Keratinocyte (primary cell): Measurements from ENCODE around the gene DDX5. TPM values are rescaled to one million over a fixed set of nuclear protein-coding genes. Genes with fewer than 3 reads are reported as not detected.

Source experiments
- DNase-seq: peaks from one replicate; pipeline ENCODE4 v3.0.0-alpha.2; 2011; ENCODE audit warnings: low read depth, missing footprints, low spot score
- FAIRE-seq: peaks from 2 replicates; lab custom pipeline; 2011; peaks lifted over from hg19 to GRCh38; lab: Jason Lieb, UNC
- H2AFZ ChIP-seq: 2 replicates; pipeline ENCODE4 v1.6.0; 2012; ENCODE audit warnings: low read length, control low read depth, inconsistent platforms; ENCODE audit not compliant: control insufficient read depth
- H3K27ac ChIP-seq: 2 replicates; pipeline ENCODE4 v1.5.1; 2011; ENCODE audit warnings: low read length; ENCODE audit not compliant: control insufficient read depth, insufficient read depth
- H3K27me3 ChIP-seq: 3 replicates; pipeline ENCODE4 v1.6.0; 2011; ENCODE audit warnings: low read length; ENCODE audit not compliant: control insufficient read depth, insufficient read depth; ENCODE audit errors: extremely low read depth
- H3K36me3 ChIP-seq, 2 experiments: 2 replicates in 1 of 2; 3 replicates in 1 of 2; pipeline ENCODE4 v1.5.1; 2011; ENCODE audit warnings: low read length in 2 of 2, mild to moderate bottlenecking in 1 of 2; ENCODE audit not compliant: control insufficient read depth in 2 of 2, insufficient read depth in 2 of 2; ENCODE audit errors: extremely low read depth in 1 of 2
- H3K4me1 ChIP-seq: 3 replicates; pipeline ENCODE4 v1.5.1; 2011; ENCODE audit warnings: low read length; ENCODE audit not compliant: control insufficient read depth, insufficient read depth; ENCODE audit errors: extremely low read depth
- H3K4me2 ChIP-seq: 3 replicates; pipeline ENCODE4 v1.6.0; 2011; ENCODE audit warnings: low read depth, low read length; ENCODE audit not compliant: control insufficient read depth, insufficient read depth; ENCODE audit errors: extremely low read depth
- H3K4me3 ChIP-seq, 3 experiments: fragments of 200-600 bp in 1 of 3; sonication (generic) in 1 of 3; 2 replicates in 2 of 3; 3 replicates in 1 of 3; pipeline ENCODE4 v1.5.1; 2011 to 2016; ENCODE audit warnings: low read length in 3 of 3, mild to moderate bottlenecking in 3 of 3, control low read depth in 2 of 3, inconsistent platforms in 1 of 3, low read depth in 1 of 3, mixed read lengths in 1 of 3, mixed run types in 1 of 3, moderate library complexity in 1 of 3; ENCODE audit not compliant: control insufficient read depth in 2 of 3, insufficient read depth in 2 of 3; ENCODE audit errors: extremely low read depth in 1 of 3
- H3K79me2 ChIP-seq: 2 replicates; pipeline ENCODE4 v1.6.0; 2012; ENCODE audit warnings: low read length; ENCODE audit not compliant: control insufficient read depth, insufficient read depth
- H3K9ac ChIP-seq: 3 replicates; pipeline ENCODE4 v1.6.0; 2011; ENCODE audit warnings: low read length; ENCODE audit not compliant: control insufficient read depth, insufficient read depth; ENCODE audit errors: extremely low read depth
- H3K9me1 ChIP-seq: 3 replicates; pipeline ENCODE4 v1.6.0; 2011; ENCODE audit warnings: low read length; ENCODE audit not compliant: control insufficient read depth, insufficient read depth; ENCODE audit errors: extremely low read depth
- H3K9me3 ChIP-seq: 2 replicates; pipeline ENCODE4 v1.5.1; 2012; ENCODE audit warnings: low read depth, low read length; ENCODE audit not compliant: control insufficient read depth
- H4K20me1 ChIP-seq: 3 replicates; pipeline ENCODE4 v1.6.0; 2011; ENCODE audit warnings: low read length; ENCODE audit not compliant: control insufficient read depth, insufficient read depth; ENCODE audit errors: extremely low read depth
- EZH2 ChIP-seq: IDR thresholded peaks from one replicate; pipeline ENCODE4 v1.6.1; 2012; ENCODE audit warnings: inconsistent platforms, mild to moderate bottlenecking, low read length, moderate library complexity
- dilution Hi-C: fragments of 300-500 bp; cut with MboI; formaldehyde crosslinking; loops from one replicate; pipeline ENCODE4 v1.7.0; 2020; ENCODE audit warnings: low sequenced_read_pairs; ENCODE audit not compliant: extremely low pct_ligation_motif_present
- polyA plus RNA-seq, 5 experiments: library from polyadenylated mRNA; depleted of rRNA in 3 of 5; stranded (reverse) in 3 of 5; stranded (forward) in 1 of 5; unstranded in 1 of 5; fragments of >200 nt; gene quantifications; 1 replicate in 1 of 5; 2 replicates in 3 of 5; 3 replicates in 1 of 5; pipeline versions ENCODE4 v1.2.1 to v1.2.3, GENCODE V29; 2011 to 2012; ENCODE audit warnings: missing spikeins in 2 of 5, low read depth in 1 of 5, low replicate concordance in 1 of 5
- small RNA-seq, 3 experiments: library from RNA; depleted of rRNA; stranded (forward); fragments of <200 nt; gene quantifications; one replicate each; pipeline ENCODE3, GENCODE V24; 2012; ENCODE audit warnings: low read depth in 3 of 3, low replicate concordance in 1 of 3; ENCODE audit not compliant: insufficient read length in 3 of 3
- TF ChIP-seq, protein P1 (sequence below), 3 experiments: IDR thresholded peaks in 1 of 3; conservative IDR thresholded peaks in 1 of 3; optimal IDR thresholded peaks in 1 of 3; 2 replicates in 2 of 3; 3 replicates in 1 of 3; pipeline versions ENCODE3 to v1.5.1; 2011; ENCODE audit warnings: low read length in 3 of 3, mild to moderate bottlenecking in 3 of 3, moderate library complexity in 2 of 3, control low read depth in 1 of 3, inconsistent platforms in 1 of 3; ENCODE audit not compliant: insufficient read depth in 2 of 3; ENCODE audit errors: extremely low read depth in 1 of 3

Gene DDX5
- polyA plus RNA-seq, 1 donor (not counting 4 experiments of a cell fraction or from before 2014, with no cell fraction given): 793 TPM

GRCh38 chr17:64448665-64449512, 57.2 kb downstream of the DDX5 start, which contains the start of gene MILR1:
MILR1 (plus strand) TSS chr17:64449115; CDS start chr17:64449169, 54 bp downstream.
- Histone ChIP-seq H3K4me2 (no peak within 1 kb of the TSS), H3K36me3 (no peaks in the 10 kb centered on the region), H3K4me1 (no peaks in the 10 kb centered on the region), H3K9ac (no peak within 1 kb of the TSS), H4K20me1 (no peaks in the 10 kb centered on the region), H3K4me3 (no peak within 1 kb of the TSS), H2AFZ (no peak within 1 kb of the TSS), H3K9me1 (no peaks in the 10 kb centered on the region), H3K27ac (no peak within 1 kb of the TSS), H3K79me2 (no peaks in the 10 kb centered on the region), H3K27me3 (no peaks in the 10 kb centered on the region), H3K9me3 (no peaks in the 10 kb centered on the region)
- dilution Hi-C loops: no loop called here
- no peak for FAIRE-seq
- TF ChIP-seq, protein P1, sequence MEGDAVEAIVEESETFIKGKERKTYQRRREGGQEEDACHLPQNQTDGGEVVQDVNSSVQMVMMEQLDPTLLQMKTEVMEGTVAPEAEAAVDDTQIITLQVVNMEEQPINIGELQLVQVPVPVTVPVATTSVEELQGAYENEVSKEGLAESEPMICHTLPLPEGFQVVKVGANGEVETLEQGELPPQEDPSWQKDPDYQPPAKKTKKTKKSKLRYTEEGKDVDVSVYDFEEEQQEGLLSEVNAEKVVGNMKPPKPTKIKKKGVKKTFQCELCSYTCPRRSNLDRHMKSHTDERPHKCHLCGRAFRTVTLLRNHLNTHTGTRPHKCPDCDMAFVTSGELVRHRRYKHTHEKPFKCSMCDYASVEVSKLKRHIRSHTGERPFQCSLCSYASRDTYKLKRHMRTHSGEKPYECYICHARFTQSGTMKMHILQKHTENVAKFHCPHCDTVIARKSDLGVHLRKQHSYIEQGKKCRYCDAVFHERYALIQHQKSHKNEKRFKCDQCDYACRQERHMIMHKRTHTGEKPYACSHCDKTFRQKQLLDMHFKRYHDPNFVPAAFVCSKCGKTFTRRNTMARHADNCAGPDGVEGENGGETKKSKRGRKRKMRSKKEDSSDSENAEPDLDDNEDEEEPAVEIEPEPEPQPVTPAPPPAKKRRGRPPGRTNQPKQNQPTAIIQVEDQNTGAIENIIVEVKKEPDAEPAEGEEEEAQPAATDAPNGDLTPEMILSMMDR (optimal IDR thresholded peaks at IDR 0.05 in 1 of 3, IDR thresholded peaks at IDR 0.05 in 1 of 3, conservative IDR thresholded peaks at IDR 0.05 in 1 of 3; ENCODE audit: extremely low read depth in 1 of 3, insufficient read depth in 2 of 3, low read length in 3 of 3): no peak
- TF ChIP-seq EZH2: no peak
- no peak for DNase-seq

Small RNA genes within 50 kb of the gene (small RNA-seq; reads per million reads assigned to genes)
- 0 reads per million in 3 experiments for gene ATP5MFP4

Other genes with a start within 250 kb of the DDX5 start
- 44.4 to 49.6 TPM (median 47.9 TPM) in 3 replicates for gene TEX2, start 243.0 kb downstream of the DDX5 start, polyA plus RNA-seq
- 0.01 TPM in 2 of 3 replicates, not detected in the other for gene PECAM1, start 115.4 kb downstream of the DDX5 start, polyA plus RNA-seq
- not detected in 3 replicates for gene MILR1, start 57.2 kb downstream of the DDX5 start, polyA plus RNA-seq
- gene POLG2, start 9.2 kb downstream of the DDX5 start, polyA plus RNA-seq: 7.9 to 14.0 TPM (median 8.5 TPM) in 3 replicates
- gene CEP95, start 688 bp upstream of the DDX5 start, polyA plus RNA-seq: 13.1 to 31.6 TPM (median 25.2 TPM) in 3 replicates
- gene SMURF2, start 156.0 kb upstream of the DDX5 start, polyA plus RNA-seq: 50.2 to 136 TPM (median 128 TPM) in 3 replicates